Pons (tissue), 1 donor: ENCODE measurements around the gene DCDC2C.

ENCODE experiments used
- DNase-seq: peaks from one replicate; pipeline ENCODE4 v3.0.0-alpha.2; 2016; ENCODE audit warnings: low spot score

Gene DCDC2C

GRCh38 chr2:3747032-3747654 lies 43.8 kb downstream of the DCDC2C start:
- no peak for DNase-seq

DNA sequence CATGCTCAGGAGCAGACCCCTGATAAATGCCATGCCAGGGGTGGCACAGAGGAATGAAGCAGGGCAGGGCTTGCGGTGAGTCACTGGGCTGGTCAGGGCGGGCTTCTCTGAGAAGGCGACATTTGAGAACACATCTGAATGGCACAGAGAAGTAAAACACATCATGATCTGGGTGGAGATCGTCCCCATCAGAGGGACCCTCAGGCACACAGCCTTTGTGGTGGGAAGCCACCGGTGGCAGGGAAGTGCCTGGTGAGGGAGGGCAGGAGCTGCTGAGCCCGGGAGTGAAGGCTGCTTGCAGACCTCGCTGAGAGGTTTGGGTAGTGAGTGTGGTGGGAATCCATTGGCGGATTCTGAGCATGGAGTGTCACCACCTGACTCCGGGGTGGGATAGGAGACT lies 44.5 kb downstream of the DCDC2C start:
- DNase-seq, result no peak

GRCh38 chr2:3749201-3749600 lies 45.8 kb downstream of the DCDC2C start:
- DNase-seq, result no peak

DNA sequence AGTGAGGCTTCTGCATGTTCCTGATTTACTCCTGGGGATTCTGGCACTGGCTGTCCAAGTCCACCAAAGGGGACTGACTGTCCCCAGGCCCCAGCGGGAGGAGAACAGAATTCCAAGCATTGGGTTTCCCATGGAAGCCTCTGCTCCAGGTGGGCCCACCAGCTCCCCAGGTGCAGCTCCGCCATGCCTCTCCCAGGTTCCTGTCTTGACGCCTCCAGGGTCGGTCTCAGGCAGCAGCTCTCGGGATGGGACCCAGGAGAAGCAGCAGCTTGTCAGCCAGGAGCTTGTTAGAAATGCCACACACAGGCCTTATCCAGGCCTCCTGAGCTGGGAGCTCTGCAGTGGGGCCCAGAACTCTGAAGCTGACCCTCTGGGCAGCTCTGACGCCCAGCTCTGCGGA lies 47.9 kb downstream of the DCDC2C start:
- DNase-seq, result no peak

GRCh38 chr2:3751806-3752205 lies 48.4 kb downstream of the DCDC2C start:
- DNase-seq, result no peak

DNA sequence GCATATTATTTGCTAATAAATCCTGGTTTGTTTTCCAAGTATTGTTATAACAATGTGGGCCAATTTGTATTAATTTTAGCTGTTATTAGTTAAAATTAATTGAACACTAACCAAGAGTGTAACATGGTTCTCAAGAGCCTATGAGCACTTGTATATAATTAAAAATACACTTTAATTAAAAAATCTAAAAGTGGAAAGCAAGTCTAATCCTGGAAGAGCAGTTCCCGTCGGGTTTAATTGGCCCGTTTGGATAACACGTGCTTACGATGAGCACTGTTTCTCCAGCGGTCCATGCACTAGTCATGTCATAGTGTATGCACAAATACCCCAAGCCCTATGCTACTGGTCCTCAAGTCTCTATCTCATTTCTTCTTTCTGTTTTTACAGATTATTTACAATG lies 49.0 kb downstream of the DCDC2C start:
- DNase-seq, result no peak

DNA sequence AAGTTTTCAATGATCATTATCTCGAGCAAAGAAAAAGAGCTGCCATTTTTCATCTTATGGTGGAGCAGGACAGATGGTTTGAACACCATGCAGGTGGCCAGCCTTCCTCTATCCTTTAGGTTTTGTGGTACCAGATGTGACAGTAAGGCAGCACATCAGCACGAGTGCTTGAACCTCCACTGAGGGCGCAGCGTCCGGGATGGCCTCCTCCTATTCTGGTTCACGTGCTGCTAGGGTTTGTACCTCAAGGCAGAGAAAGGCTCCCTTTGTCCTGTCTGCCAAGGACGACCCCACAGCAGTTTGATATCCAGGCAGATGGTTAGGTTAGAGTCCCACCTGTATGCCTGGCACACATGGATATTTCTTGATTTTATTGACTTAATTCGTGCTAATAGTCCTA lies 50.2 kb downstream of the DCDC2C start:
- no peak for DNase-seq

DNA sequence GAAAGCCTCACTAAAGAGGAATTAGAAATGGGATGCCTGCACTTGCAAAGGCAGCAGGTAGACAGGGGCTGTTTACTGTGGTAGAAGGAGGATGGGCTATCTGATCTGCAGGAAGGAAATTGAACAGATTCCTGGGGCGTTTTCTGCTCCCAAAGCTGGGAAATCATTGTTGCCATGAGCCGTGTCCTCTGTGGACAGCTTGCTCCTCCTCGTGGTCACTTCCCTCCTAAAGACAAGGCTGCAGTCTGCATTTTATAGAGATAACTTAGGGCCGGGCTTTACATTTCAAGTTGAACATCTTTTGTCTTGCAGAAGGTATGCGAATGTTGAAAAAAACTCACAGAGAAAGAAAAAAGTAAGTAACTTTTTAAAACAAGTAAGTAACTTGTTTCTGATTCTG lies 50.9 kb downstream of the DCDC2C start:
- no peak for DNase-seq

GRCh38 chr2:3754795-3755194 lies 51.4 kb downstream of the DCDC2C start:
- no peak for DNase-seq

- no peak for DNase-seq
These were observed 51.9 kb downstream of the DCDC2C start for GRCh38 chr2:3755277-3755676.

DNA sequence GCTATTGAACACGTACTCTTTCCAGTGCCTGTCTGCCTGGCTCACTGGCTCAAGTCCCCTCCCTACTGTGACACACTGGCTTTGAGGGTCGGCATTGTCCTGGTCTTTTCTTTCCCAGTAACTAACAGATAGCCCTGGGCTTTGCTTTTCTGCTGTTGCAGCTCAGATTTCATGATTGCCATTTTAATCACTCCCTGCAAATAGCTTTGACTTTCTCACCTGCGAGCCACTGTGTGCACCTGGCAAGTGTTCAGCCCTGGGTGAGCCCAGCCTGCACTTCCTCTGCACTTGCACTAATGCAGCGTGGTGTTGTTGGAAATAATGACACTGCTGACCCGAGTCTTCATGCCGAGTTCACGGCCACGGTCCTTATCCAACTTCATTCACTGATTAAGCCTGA lies 52.9 kb downstream of the DCDC2C start:
- no peak for DNase-seq

GRCh38 chr2:3758906-3759305 lies 55.5 kb downstream of the DCDC2C start:
- DNase-seq, result no peak

- no peak for DNase-seq
These were observed 56.0 kb downstream of the DCDC2C start for GRCh38 chr2:3759331-3759730.

- DNase-seq, result no peak
These were observed 56.4 kb downstream of the DCDC2C start for GRCh38 chr2:3759761-3760160.

GRCh38 chr2:3761272-3761671 lies 57.9 kb downstream of the DCDC2C start:
- no peak for DNase-seq

GRCh38 chr2:3762771-3763447 lies 59.5 kb downstream of the DCDC2C start:
- no peak for DNase-seq

- DNase-seq, result no peak
These were observed 63.4 kb downstream of the DCDC2C start for GRCh38 chr2:3766824-3767223.

DNA sequence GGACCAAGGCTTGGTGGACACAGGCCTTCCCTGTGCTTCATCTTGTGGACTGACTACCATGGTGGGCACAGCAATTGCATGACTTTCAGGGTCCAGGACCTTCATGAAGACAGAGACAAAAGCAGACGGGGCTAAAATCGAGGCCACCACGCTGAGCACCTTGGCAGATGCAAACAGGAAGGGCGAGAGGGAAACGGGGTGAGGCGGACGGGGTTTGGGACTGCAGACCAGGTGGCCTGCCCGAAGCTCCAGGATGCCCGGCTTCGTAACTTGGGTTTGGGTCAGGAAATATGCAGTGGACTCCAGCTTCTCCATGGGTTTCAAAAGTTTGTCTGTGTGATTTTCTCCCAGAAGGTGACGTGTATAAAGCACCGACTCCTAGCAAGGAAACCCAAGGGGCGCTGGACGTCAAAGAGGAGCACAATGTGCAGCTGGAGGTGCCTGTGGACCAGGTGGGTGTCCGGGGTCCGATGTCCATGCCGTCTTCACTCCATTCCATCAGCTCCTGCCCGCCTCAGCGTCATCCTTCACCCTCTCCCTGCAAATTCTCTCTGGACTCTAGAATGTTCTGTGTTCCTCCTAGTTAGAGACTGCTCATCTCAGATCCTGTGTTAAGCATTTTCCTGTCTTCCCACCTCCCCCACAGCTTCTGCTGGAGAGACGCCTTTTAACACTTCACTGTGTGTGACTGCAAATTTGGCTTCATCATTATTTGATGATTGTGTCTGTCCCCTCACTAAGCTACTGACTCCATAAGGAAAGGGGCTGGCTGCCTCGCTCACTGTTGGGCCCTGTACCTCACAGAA lies 65.8 kb downstream of the DCDC2C start:
- DNase-seq, result no peak

DNA sequence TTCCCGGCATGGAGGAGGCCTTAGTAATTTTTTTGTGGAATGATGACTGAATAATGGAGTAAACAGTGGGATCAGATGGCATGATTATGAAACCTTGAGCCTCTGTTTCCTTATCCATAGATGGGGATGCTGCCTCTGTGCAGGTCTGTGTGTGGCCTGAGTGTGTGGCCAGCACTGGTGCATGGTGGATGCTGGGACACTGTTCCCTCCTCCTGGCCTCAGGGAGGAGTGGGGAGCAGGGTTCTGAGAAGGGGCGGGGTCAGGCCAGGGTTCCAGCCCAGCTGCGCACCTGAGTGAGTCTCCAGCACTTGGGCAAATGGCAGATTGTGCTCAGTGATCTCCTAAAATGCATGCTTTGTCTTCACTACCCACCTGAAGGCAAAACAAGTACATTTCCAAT lies 66.4 kb downstream of the DCDC2C start:
- no peak for DNase-seq

DNA sequence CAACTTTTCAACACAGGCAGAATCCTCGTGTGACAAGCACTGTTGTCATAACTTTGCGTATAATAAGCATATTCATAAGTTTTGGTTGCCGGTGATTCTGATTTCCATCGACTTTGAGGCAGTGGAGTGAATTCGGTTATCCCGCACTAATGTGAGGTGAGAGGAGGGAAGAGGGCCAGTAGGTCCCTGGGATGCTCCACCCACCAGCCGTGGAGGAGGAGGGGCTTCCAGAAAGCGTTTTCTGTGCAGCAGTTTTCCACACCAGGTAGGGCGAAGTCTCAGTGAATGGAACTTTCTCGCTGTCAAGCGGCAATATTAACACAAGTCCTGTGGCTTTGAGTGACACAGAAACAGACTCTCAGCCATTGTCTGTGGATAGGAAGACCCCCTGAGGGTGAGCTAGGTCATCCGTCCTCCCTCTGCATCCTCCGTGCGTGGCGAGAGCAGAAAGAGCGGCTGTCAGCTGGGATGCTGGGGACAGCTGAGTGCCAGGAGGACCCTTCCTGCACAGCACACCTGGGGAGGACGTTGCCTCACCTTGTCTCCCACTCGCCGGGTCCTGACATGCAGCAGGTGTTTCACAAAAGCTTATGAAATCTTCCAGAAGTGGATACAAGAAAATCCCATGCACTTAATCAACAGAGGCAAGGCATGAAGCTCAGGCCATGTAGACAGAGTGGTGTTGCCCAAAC lies 67.5 kb downstream of the DCDC2C start:
- DNase-seq, result no peak

DNA sequence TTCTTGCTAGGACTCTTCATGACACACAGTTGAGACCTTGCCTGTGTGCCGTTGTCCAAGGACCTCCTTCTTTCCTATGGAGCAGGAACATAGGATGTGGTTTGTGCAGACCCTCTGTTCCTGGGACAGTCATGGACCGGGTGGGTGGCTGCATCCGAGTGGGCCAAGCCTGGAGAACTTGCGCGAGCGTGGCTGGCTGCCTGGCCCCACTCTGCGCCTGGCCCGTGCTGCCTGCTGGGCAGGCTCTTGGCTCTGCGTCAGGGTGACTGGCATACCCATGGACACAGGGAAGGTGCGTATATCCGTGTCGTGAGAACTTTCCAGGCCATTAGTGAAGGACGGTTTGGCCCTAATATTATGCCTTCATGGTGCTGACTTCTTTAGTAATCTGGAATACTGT lies 68.2 kb downstream of the DCDC2C start:
- DNase-seq, result no peak

GRCh38 chr2:3774336-3774735 lies 71.0 kb downstream of the DCDC2C start:
- no peak for DNase-seq

DNA sequence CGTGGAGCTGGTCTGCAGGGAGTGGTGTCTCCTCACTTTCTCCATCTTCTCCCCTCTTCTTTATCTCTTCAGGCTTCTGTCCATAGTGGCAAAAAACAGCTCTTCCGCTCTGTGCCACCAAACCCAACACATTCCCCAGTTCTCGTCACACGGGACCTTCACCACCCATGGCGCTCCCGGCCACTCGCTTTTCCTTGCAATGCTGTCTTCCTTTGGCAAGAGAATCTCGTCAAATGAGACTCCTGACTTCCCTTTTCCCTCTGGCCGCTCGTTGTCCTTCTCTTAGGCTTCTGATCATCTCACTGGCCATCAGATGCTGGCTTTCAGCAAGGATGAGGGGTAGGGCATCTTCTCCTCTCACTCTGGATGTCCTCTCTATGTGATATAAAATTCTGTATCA lies 72.9 kb downstream of the DCDC2C start:
- no peak for DNase-seq
